WTC11 (cell line): ENCODE measurements around the gene RIN2. TPM values are rescaled to one million over a fixed set of nuclear protein-coding genes. Genes with fewer than 3 reads are reported as not detected.

Experiments used
- ATF2 ChIP-seq: sonication (generic); formaldehyde crosslinking; IDR thresholded peaks from 2 replicates; pipeline ENCODE4 v1.8.1; 2022; ENCODE audit warnings: low read depth, missing genetic modification reagents, borderline replicate concordance
- E2F4 ChIP-seq: sonication (generic); formaldehyde crosslinking; IDR thresholded peaks from 2 replicates; pipeline ENCODE4 v1.8.1; 2022; ENCODE audit warnings: low read depth, mild to moderate bottlenecking, moderate library complexity, missing genetic modification reagents, borderline replicate concordance
- EMX1 ChIP-seq: fragments of 250-450 bp; sonication (Bioruptor Pico); IDR thresholded peaks from 2 replicates; pipeline ENCODE4 v1.8.0; 2021; ENCODE audit warnings: mild to moderate bottlenecking
- GABPB1 ChIP-seq: sonication (generic); formaldehyde crosslinking; IDR thresholded peaks from 2 replicates; pipeline ENCODE4 v1.8.1; 2023; ENCODE audit warnings: mild to moderate bottlenecking, missing genetic modification reagents
- HMGXB4 ChIP-seq: sonication (generic); formaldehyde crosslinking; IDR thresholded peaks from 2 replicates; pipeline ENCODE4 v1.8.1; 2023; ENCODE audit warnings: mild to moderate bottlenecking, moderate library complexity, missing genetic modification reagents
- IRF1 ChIP-seq: sonication (generic); formaldehyde crosslinking; IDR thresholded peaks from 2 replicates; pipeline ENCODE4 v1.8.0; 2023; ENCODE audit warnings: missing genetic modification reagents
- IRF2 ChIP-seq: sonication (generic); formaldehyde crosslinking; IDR thresholded peaks from 2 replicates; pipeline ENCODE4 v1.8.0; 2022; ENCODE audit warnings: low read depth, missing genetic modification reagents, borderline replicate concordance
- MAX ChIP-seq: sonication (generic); formaldehyde crosslinking; IDR thresholded peaks from 2 replicates; pipeline ENCODE4 v1.8.0; 2022; ENCODE audit warnings: mild to moderate bottlenecking, missing genetic modification reagents
- MLX ChIP-seq: sonication (generic); formaldehyde crosslinking; IDR thresholded peaks from 2 replicates; pipeline ENCODE4 v1.8.1; 2023; ENCODE audit warnings: mild to moderate bottlenecking, missing genetic modification reagents, moderate library complexity
- NFE2L1 ChIP-seq: sonication (generic); formaldehyde crosslinking; IDR thresholded peaks from 2 replicates; pipeline ENCODE4 v1.8.1; 2023; ENCODE audit warnings: missing genetic modification reagents
- NR1H2 ChIP-seq: sonication (generic); formaldehyde crosslinking; IDR thresholded peaks from 2 replicates; pipeline ENCODE4 v1.9.0; 2021; ENCODE audit warnings: mild to moderate bottlenecking, moderate library complexity, missing genetic modification reagents
- PREB ChIP-seq: sonication (generic); formaldehyde crosslinking; IDR thresholded peaks from 2 replicates; pipeline ENCODE4 v1.8.1; 2022; ENCODE audit warnings: mild to moderate bottlenecking, missing genetic modification reagents, moderate library complexity, borderline replicate concordance
- PRRX2 ChIP-seq: fragments of 250-450 bp; sonication (Bioruptor Pico); IDR thresholded peaks from 2 replicates; pipeline ENCODE4 v1.8.0; 2021; ENCODE audit warnings: mild to moderate bottlenecking
- RELA ChIP-seq: sonication (generic); formaldehyde crosslinking; IDR thresholded peaks from 2 replicates; pipeline ENCODE4 v1.8.1; 2022; ENCODE audit warnings: missing genetic modification reagents, mild to moderate bottlenecking, borderline replicate concordance
- RORB ChIP-seq: fragments of 250-450 bp; sonication (Bioruptor Pico); IDR thresholded peaks from 2 replicates; pipeline ENCODE4 v1.9.0; 2021; ENCODE audit warnings: mild to moderate bottlenecking
- USF1 ChIP-seq: sonication (generic); formaldehyde crosslinking; IDR thresholded peaks from 2 replicates; pipeline ENCODE4 v1.8.0; 2022; ENCODE audit warnings: mild to moderate bottlenecking, missing genetic modification reagents
- ZNF138 ChIP-seq: sonication (generic); formaldehyde crosslinking; conservative IDR thresholded peaks from 2 replicates; pipeline ENCODE4 v1.8.1; 2022; ENCODE audit warnings: mild to moderate bottlenecking, moderate library complexity, missing genetic modification reagents
- ZNF281 ChIP-seq: sonication (generic); formaldehyde crosslinking; IDR thresholded peaks from 2 replicates; pipeline ENCODE4 v1.8.0; 2023; ENCODE audit warnings: mild to moderate bottlenecking, missing genetic modification reagents
- ZNF416 ChIP-seq: fragments of 250-450 bp; sonication (Bioruptor Pico); IDR thresholded peaks from 2 replicates; pipeline ENCODE4 v1.9.0; 2021; ENCODE audit warnings: mild to moderate bottlenecking, inconsistent platforms
- ZNF512 ChIP-seq: sonication (generic); formaldehyde crosslinking; IDR thresholded peaks from 2 replicates; pipeline ENCODE4 v1.8.1; 2022; ENCODE audit warnings: missing genetic modification reagents, borderline replicate concordance
- ZNF532 ChIP-seq: fragments of 250-450 bp; sonication (Bioruptor Pico); IDR thresholded peaks from 2 replicates; pipeline ENCODE4 v1.9.0; 2021; ENCODE audit warnings: mild to moderate bottlenecking, borderline replicate concordance
- total RNA-seq: library from RNA; stranded (reverse); gene quantifications from 3 replicates; pipeline ENCODE4 v1.2.3, GENCODE V29; 2021

The RIN2 gene
- total RNA-seq, 1 experiment from 2014 or later, result 4.3 TPM

- TF ChIP-seq RELA (CRISPR knock-in tag) (no peak), ATF2 (CRISPR knock-in tag) (no peak), USF1 (CRISPR knock-in tag) (0 out of 2 replicates have a peak, but pooled peaks have one; percentile 47), ZNF512 (CRISPR knock-in tag) (no peak), MLX (no peak), HMGXB4 (CRISPR knock-in tag) (peak; percentile 3; the same call in 1 of the 2 replicates), ZNF138 (CRISPR knock-in tag) (no peak), ZNF281 (CRISPR knock-in tag) (no peak), GABPB1 (CRISPR knock-in tag) (peak; percentile 45; the same call in 1 of the 2 replicates), PRRX2 (CRISPR knock-in tag) (no peak), ZNF416 (CRISPR knock-in tag) (no peak), EMX1 (no peak), PREB (CRISPR knock-in tag) (no peak), NR1H2 (CRISPR knock-in tag) (no peak), IRF1 (CRISPR knock-in tag) (no peak), IRF2 (no peak), NFE2L1 (CRISPR knock-in tag) (no peak), ZNF532 (no peak), RORB (no peak), E2F4 (CRISPR knock-in tag) (no peak), MAX (CRISPR knock-in tag) (0 out of 2 replicates have a peak, but pooled peaks have one; percentile 26)
These were observed 448 bp upstream of the RIN2 start (continued) for GRCh38 chr20:19757487-19758132.
